GM20000 (cell line): ENCODE data around the gene SUSD5.
A peak's percentile ranks its signal among the peaks of the same experiment; 100 is the strongest.
"Not testable (repeated sequence)": the region's sequence is repeated elsewhere in the genome, so short reads cannot be mapped to it uniquely, and the experiment has no call there.

ENCODE experiments used
- DNase-seq: peaks from one replicate; pipeline ENCODE4 v3.0.0; 2012; ENCODE audit warnings: low spot score
- CTCF ChIP-seq: IDR thresholded peaks from 2 replicates; pipeline ENCODE4 v1.5.1; 2012; ENCODE audit warnings: mild to moderate bottlenecking, control low read depth; ENCODE audit errors: extremely low read depth, missing control alignments

SUSD5 gene

GRCh38 chr3:33115024-33115768 lies 103.4 kb downstream of the SUSD5 start:
- TF ChIP-seq CTCF = no peak
- DNase-seq = no peak

- no peak for TF ChIP-seq CTCF
These were observed 104.0 kb downstream of the SUSD5 start for GRCh38 chr3:33114622-33115023.

GRCh38 chr3:33113772-33114621 lies 104.6 kb downstream of the SUSD5 start, which contains the start of gene CRTAP:
TSS of gene CRTAP (plus strand) at chr3:33114014. CDS start at chr3:33114078, 64 bp downstream.
- no peak for TF ChIP-seq CTCF
- DNase-seq = peak; percentile 85

More at GRCh38 chr3:33114622-33115023, 104.0 kb downstream of the SUSD5 start:
- DNase-seq = no peak

GRCh38 chr3:33111581-33111980 lies 107.0 kb downstream of the SUSD5 start:
- DNase-seq = peak; percentile 65

GRCh38 chr3:33106854-33107253 lies 111.8 kb downstream of the SUSD5 start:
- not testable (repeated sequence) for DNase-seq

More at GRCh38 chr3:33111581-33111980, 107.0 kb downstream of the SUSD5 start:
- no peak for TF ChIP-seq CTCF

GRCh38 chr3:33105341-33105948 lies 113.2 kb downstream of the SUSD5 start:
- no peak for DNase-seq
- TF ChIP-seq CTCF = no peak

- TF ChIP-seq CTCF = no peak
These were observed 113.8 kb downstream of the SUSD5 start for GRCh38 chr3:33104803-33105202.

More at GRCh38 chr3:33104803-33105202, 113.8 kb downstream of the SUSD5 start:
- DNase-seq = no peak
